ES-I3 (cell line): ENCODE data around the gene CD63.

Experiments
- H3K36me3 ChIP-seq: 2 replicates; pipeline ENCODE4 v1.6.1; 2013; ENCODE audit warnings: mild to moderate bottlenecking, low read length, control low read depth, moderate library complexity; ENCODE audit not compliant: insufficient read depth
- H3K4me1 ChIP-seq: 2 replicates; pipeline ENCODE4 v1.6.1; 2013; ENCODE audit warnings: mild to moderate bottlenecking, control low read depth, low read length; ENCODE audit not compliant: insufficient read depth
- H3K9ac ChIP-seq: 2 replicates; pipeline ENCODE4 v1.6.1; 2013; ENCODE audit warnings: low read depth, mild to moderate bottlenecking, low read length, moderate library complexity
- H3K9me3 ChIP-seq: 2 replicates; pipeline ENCODE4 v1.6.1; 2013; ENCODE audit warnings: mild to moderate bottlenecking, low read length, moderate library complexity; ENCODE audit not compliant: control insufficient read depth, insufficient read depth

The CD63 gene

GRCh38 chr12:55733858-55734257 is 5.0 kb upstream of the CD63 start:
- Histone ChIP-seq H3K36me3 (no peaks in the 10 kb centered on the region), H3K9ac (no peak overlapping the region), H3K4me1 (peaks cover 8% of the 10 kb centered on the region), H3K9me3 (no peaks in the 10 kb centered on the region)

- peaks cover 8% of the 10 kb centered on the region for H3K4me1 ChIP-seq
- no peaks in the 10 kb centered on the region for H3K36me3 ChIP-seq
- H3K9me3 ChIP-seq = no peaks in the 10 kb centered on the region
- H3K9ac ChIP-seq = no peak overlapping the region
Observed at GRCh38 chr12:55733021-55733555, 4.3 kb upstream of the CD63 start.

DNA sequence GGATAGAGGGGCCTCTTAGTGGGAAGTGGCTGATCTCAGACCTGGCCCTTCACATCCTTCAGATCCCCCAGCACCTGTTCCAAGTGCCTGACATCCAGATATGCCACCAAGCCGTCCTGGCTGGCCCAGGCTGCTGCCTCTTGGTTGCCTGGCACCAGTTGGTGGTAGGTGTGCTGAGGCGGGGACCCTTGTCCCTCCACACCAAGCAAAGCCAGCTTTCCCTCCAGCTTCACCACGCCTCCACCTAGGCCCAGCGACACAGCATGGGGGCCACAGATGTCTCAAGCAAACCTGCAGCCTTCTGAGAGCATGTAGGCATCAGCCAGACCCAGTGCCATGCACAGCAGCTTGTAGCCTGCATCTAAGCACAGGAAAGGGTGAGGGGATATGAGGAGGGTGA is 3.5 kb upstream of the CD63 start:
- Histone ChIP-seq H3K9me3 (no peaks in the 10 kb centered on the region), H3K4me1 (peaks cover 8% of the 10 kb centered on the region), H3K36me3 (no peaks in the 10 kb centered on the region), H3K9ac (no peak overlapping the region)

- Histone ChIP-seq H3K9ac (peak overlapping the region; percentile 66), H3K36me3 (0 out of 2 replicates have a peak, but pooled peaks cover under 1% of the 10 kb centered on the region), H3K9me3 (no peaks in the 10 kb centered on the region), H3K4me1 (peaks cover 5% of the 10 kb centered on the region)
Observed at GRCh38 chr12:55729819-55730818, 1.3 kb upstream of the CD63 start.

GRCh38 chr12:55728186-55728938 is 447 bp downstream of the CD63 start:
- H3K9ac ChIP-seq = peak overlapping the region; percentile 66
- H3K9me3 ChIP-seq = no peaks in the 10 kb centered on the region
- H3K4me1 ChIP-seq = peaks cover 5% of the 10 kb centered on the region
- 0 out of 2 replicates have a peak, but pooled peaks cover 5% of the 10 kb centered on the region for H3K36me3 ChIP-seq

DNA sequence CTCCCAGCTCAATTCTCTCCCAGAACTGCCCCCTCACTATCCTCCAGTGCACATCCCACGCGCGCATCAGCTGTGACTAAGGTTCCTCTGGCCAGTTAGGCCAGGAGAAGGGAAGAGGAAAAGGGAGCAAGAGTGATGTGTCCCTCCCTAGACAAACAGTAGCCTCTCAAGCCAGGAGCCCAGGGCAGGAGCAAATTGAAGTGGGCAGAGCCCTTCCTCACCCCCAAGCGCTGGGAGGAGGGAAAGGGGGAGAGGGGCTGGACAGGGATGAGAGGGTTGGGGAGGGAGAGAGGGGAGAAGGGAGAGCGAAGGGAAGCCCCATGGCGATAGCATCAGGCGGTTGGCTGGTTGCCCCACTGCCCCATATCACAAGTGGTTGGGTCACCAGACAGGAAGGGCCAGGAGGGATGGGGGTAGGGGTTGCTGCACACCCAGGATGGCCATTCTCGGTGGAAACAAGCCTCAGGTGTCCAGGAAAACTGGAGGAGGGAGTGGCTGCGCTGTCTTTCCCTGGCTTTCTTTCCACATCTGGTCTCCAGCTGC is 1.1 kb downstream of the CD63 start:
- 0 out of 2 replicates have a peak, but pooled peaks cover 5% of the 10 kb centered on the region for H3K36me3 ChIP-seq
- H3K4me1 ChIP-seq = peaks cover 5% of the 10 kb centered on the region
- no peaks in the 10 kb centered on the region for H3K9me3 ChIP-seq

DNA sequence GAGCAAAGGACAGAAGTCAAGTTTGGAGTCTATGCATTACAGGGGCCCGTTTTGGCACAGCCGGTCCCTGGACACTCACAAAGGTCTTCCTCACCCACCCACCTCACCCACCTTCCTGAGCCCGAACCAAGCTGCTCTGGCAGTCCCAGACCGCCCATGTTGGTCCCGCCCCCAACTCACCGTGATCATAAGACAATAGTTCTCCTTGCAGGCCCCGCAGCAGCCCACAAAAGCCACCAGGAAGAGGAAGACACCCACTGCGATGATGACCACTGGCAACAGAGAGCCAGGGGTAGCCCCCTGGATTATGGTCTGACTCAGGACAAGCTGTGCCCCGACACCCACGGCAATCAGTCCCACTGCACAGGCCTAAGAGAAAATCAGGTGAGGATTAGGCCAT is 1.8 kb downstream of the CD63 start:
- Histone ChIP-seq H3K9ac (peak overlapping the region; percentile 66; the same call in 1 of the 2 replicates), H3K9me3 (no peaks in the 10 kb centered on the region), H3K4me1 (peaks cover 5% of the 10 kb centered on the region), H3K36me3 (0 out of 2 replicates have a peak, but pooled peaks cover 5% of the 10 kb centered on the region)

More for the DNA sequence above, 1.1 kb downstream of the CD63 start:
- peak overlapping the region; percentile 66 for H3K9ac ChIP-seq

- Histone ChIP-seq H3K9me3 (no peaks in the 10 kb centered on the region), H3K4me1 (peaks cover 6% of the 10 kb centered on the region), H3K36me3 (0 out of 2 replicates have a peak, but pooled peaks cover 5% of the 10 kb centered on the region), H3K9ac (no peak overlapping the region)
Observed at GRCh38 chr12:55725556-55725955, 3.3 kb downstream of the CD63 start.

DNA sequence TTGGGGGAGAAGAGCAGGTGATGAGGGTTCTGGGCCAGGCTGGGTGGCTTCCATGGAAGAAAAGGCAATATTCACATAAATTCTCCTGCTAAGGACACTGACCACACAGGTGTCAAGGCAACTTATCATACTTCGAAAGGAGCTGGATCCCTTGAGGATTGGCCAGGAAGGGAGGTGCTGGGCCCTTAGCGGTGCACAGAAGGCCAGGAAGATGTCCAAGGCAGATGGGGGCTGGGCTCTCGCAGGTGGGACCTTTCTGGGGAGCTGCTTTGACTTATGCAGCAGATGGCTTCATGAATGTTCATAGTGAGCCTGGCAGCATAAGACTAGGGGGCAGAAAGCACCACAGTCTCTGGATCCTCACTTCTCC is 3.9 kb downstream of the CD63 start:
- H3K36me3 ChIP-seq = 0 out of 2 replicates have a peak, but pooled peaks cover 5% of the 10 kb centered on the region
- peaks cover 4% of the 10 kb centered on the region; the same call in 1 of the 2 replicates for H3K4me1 ChIP-seq
- no peak overlapping the region for H3K9ac ChIP-seq

GRCh38 chr12:55724226-55724939 is 4.4 kb downstream of the CD63 start:
- Histone ChIP-seq H3K9me3 (no peaks in the 10 kb centered on the region), H3K36me3 (0 out of 2 replicates have a peak, but pooled peaks cover 5% of the 10 kb centered on the region), H3K9ac (no peak overlapping the region), H3K4me1 (peaks cover 9% of the 10 kb centered on the region)

More for the DNA sequence above, 3.9 kb downstream of the CD63 start:
- no peaks in the 10 kb centered on the region for H3K9me3 ChIP-seq

GRCh38 chr12:55723516-55724225 is 5.1 kb downstream of the CD63 start:
- peaks cover 16% of the 10 kb centered on the region for H3K4me1 ChIP-seq

DNA sequence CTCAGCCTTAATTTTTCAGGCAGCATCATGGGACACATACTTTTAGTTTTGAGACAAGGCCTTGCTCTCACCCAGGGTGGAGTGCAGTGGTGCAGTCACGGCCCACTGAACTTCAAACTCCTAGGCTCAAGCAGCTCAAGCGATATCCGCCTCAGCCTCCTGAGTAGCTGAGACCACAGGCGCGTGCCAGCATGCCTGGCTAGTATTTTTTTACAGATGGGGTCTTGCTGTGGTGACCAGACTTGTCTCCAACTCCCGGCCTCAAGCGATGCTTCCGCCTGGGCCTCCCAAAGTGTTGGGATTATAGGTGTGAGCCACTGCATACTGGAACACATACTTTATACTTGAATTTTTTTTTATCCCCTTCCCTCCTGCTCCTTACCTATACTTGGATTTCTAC is 5.9 kb downstream of the CD63 start:
- no peak overlapping the region for H3K9ac ChIP-seq
- 0 out of 2 replicates have a peak, but pooled peaks cover 5% of the 10 kb centered on the region for H3K36me3 ChIP-seq
- no peaks in the 10 kb centered on the region for H3K9me3 ChIP-seq
- H3K4me1 ChIP-seq = peaks cover 21% of the 10 kb centered on the region

More at GRCh38 chr12:55723516-55724225, 5.1 kb downstream of the CD63 start:
- Histone ChIP-seq H3K9ac (no peak overlapping the region), H3K36me3 (0 out of 2 replicates have a peak, but pooled peaks cover 5% of the 10 kb centered on the region), H3K9me3 (no peaks in the 10 kb centered on the region)
